WTC11 (cell line): ENCODE measurements around the gene THSD7B.

Experiments
- E2F1 ChIP-seq: sonication (generic); formaldehyde crosslinking; IDR thresholded peaks from 2 replicates; pipeline ENCODE4 v1.8.0; 2022; ENCODE audit warnings: mild to moderate bottlenecking, missing genetic modification reagents
- ETV6 ChIP-seq: sonication (generic); formaldehyde crosslinking; IDR thresholded peaks from 2 replicates; pipeline ENCODE4 v1.8.1; 2022; ENCODE audit warnings: mild to moderate bottlenecking, missing genetic modification reagents
- KAT7 ChIP-seq: sonication (generic); formaldehyde crosslinking; IDR thresholded peaks from 2 replicates; pipeline ENCODE4 v1.8.1; 2023; ENCODE audit warnings: missing genetic modification reagents, mild to moderate bottlenecking, borderline replicate concordance
- ZBTB21 ChIP-seq: sonication (generic); formaldehyde crosslinking; IDR thresholded peaks from 2 replicates; pipeline ENCODE4 v1.8.1; 2023; ENCODE audit warnings: mild to moderate bottlenecking, missing genetic modification reagents, borderline replicate concordance
- TF ChIP-seq, protein P1 (sequence below): sonication (generic); formaldehyde crosslinking; IDR thresholded peaks from 2 replicates; pipeline ENCODE4 v1.8.1; 2022; ENCODE audit warnings: low read depth, missing genetic modification reagents, borderline replicate concordance
- TF ChIP-seq, protein P2 (sequence below): fragments of 200-600 bp; IDR thresholded peaks from 2 replicates; pipeline ENCODE4 v1.8.0; 2022; ENCODE audit warnings: antibody characterized with exemption

DNA sequence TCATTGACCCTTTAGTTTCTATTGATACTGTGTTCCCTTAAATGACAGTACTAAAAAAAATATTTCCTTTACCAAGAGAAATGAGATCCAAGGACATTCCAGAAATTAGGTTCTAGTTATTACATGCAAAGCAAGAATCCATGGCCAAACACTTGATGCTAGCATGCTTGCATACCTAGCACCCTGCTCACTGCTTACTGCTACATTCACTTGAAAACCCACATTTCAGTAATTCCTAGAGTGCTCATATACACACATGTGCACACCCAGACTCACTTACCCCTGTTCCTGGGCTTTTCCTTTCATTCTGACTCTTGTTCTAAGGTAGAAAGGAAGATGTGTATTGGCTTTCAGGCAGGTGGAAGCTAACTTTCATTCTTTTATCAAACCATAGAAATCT, 395.9 kb downstream of the THSD7B start:
- TF ChIP-seq, protein P1, sequence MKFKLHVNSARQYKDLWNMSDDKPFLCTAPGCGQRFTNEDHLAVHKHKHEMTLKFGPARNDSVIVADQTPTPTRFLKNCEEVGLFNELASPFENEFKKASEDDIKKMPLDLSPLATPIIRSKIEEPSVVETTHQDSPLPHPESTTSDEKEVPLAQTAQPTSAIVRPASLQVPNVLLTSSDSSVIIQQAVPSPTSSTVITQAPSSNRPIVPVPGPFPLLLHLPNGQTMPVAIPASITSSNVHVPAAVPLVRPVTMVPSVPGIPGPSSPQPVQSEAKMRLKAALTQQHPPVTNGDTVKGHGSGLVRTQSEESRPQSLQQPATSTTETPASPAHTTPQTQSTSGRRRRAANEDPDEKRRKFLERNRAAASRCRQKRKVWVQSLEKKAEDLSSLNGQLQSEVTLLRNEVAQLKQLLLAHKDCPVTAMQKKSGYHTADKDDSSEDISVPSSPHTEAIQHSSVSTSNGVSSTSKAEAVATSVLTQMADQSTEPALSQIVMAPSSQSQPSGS (CRISPR knock-in tag), result no peak
- TF ChIP-seq, protein P2, sequence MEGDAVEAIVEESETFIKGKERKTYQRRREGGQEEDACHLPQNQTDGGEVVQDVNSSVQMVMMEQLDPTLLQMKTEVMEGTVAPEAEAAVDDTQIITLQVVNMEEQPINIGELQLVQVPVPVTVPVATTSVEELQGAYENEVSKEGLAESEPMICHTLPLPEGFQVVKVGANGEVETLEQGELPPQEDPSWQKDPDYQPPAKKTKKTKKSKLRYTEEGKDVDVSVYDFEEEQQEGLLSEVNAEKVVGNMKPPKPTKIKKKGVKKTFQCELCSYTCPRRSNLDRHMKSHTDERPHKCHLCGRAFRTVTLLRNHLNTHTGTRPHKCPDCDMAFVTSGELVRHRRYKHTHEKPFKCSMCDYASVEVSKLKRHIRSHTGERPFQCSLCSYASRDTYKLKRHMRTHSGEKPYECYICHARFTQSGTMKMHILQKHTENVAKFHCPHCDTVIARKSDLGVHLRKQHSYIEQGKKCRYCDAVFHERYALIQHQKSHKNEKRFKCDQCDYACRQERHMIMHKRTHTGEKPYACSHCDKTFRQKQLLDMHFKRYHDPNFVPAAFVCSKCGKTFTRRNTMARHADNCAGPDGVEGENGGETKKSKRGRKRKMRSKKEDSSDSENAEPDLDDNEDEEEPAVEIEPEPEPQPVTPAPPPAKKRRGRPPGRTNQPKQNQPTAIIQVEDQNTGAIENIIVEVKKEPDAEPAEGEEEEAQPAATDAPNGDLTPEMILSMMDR, result no peak
- TF ChIP-seq ZBTB21 (CRISPR knock-in tag), result no peak
- no peak for TF ChIP-seq E2F1 (CRISPR knock-in tag)
- no peak for TF ChIP-seq KAT7 (CRISPR knock-in tag)
- TF ChIP-seq ETV6 (CRISPR knock-in tag), result no peak
